Left lung (tissue), 10 donors: Measurements from ENCODE around the gene RPS14. TPM values are rescaled to one million over a fixed set of nuclear protein-coding genes. Genes with fewer than 3 reads are reported as not detected.

Experiments used
- ATAC-seq: fragments of 200-7000 bp; cut with Tn5 transposase; one replicate; pipeline ENCODE4 v1.9.1; 2020; ENCODE audit warnings: moderate library complexity
- DNase-seq, 4 donors: peaks; one replicate each; pipeline ENCODE4 v3.0.0-alpha.2; 2013 to 2020
- H3K27ac ChIP-seq, 2 donors: fragments of 200-600 bp; sonication (generic) in 1 of 2; one replicate each; pipeline versions ENCODE4 v1.5.0 to v1.8.0; 2020 to 2021
- H3K27me3 ChIP-seq, 2 donors: fragments of 200-600 bp; sonication (generic) in 1 of 2; one replicate each; pipeline versions ENCODE4 v1.5.0 to v1.8.0; 2020 to 2021
- H3K36me3 ChIP-seq, 2 donors: fragments of 200-600 bp; sonication (generic) in 1 of 2; one replicate each; pipeline versions ENCODE4 v1.5.0 to v1.8.0; 2020 to 2021
- H3K4me1 ChIP-seq, 2 donors: fragments of 200-600 bp; one replicate each; pipeline ENCODE4 v1.8.0; 2021
- H3K4me3 ChIP-seq, 2 donors: fragments of 200-600 bp; sonication (generic) in 1 of 2; one replicate each; pipeline versions ENCODE4 v1.5.0 to v1.8.0; 2020 to 2021; ENCODE audit warnings: mild to moderate bottlenecking in 1 of 2
- H3K9me3 ChIP-seq, 2 donors: fragments of 200-600 bp; sonication (generic) in 1 of 2; one replicate each; pipeline versions ENCODE4 v1.5.0 to v1.8.0; 2020 to 2021
- CTCF ChIP-seq, 2 donors: fragments of 200-600 bp; sonication (generic) in 1 of 2; IDR thresholded peaks; one replicate each; pipeline versions ENCODE4 v1.5.0 to v1.8.0; 2021; ENCODE audit warnings: antibody characterized with exemption in 2 of 2
- intact Hi-C, 2 donors: fragments of 100-400 bp; cut with DNase I; formaldehyde crosslinking; loops; one replicate each; pipeline versions ENCODE4 v1.11.2 to v1.14.2; 2022
- polyA plus RNA-seq, 6 donors: library from polyadenylated mRNA; unstranded; fragments of 120-200 nt; gene quantifications; one replicate each; pipeline ENCODE4 v1.2.1, GENCODE V29; 2013; ENCODE audit not compliant: insufficient read length in 6 of 6
- total RNA-seq, 2 donors: library from RNA; stranded (reverse); fragmentation: NEBNext Ultra II Directional; extraction: Animal tissue kit (Norgen Biotek cat#: 25700); gene quantifications; one replicate each; pipeline ENCODE4 v1.2.1, GENCODE V29; 2021
- donor health status: DM: no; HTN: yes; CAD: no.
- donor health status: DM: no; HTN: no; CAD: no.

RPS14 gene
- total and polyA plus RNA-seq, 8 donors = 1,428 to 2,778 (median 2,416) TPM

GRCh38 chr5:150448334-150448733 lies 1.2 kb downstream of the RPS14 start:
- ATAC-seq = no peak
- TF ChIP-seq CTCF (IDR thresholded peaks at IDR 0.05) = no peak
- H3K27me3 ChIP-seq = no peaks in the 10 kb centered on the region
- no peaks in the 10 kb centered on the region for H3K9me3 ChIP-seq
- H3K27ac ChIP-seq = peak overlapping the region in 1 of 2 donors; percentile 99
- H3K36me3 ChIP-seq = peaks cover 0 to 47% of the 10 kb centered on the region in 2 donors
- H3K4me3 ChIP-seq = peak overlapping the region; percentile 72 to 81
- H3K4me1 ChIP-seq = peaks cover 14 to 40% of the 10 kb centered on the region in 2 donors
- intact Hi-C loops = no loop called here
- no peak for DNase-seq

DNA sequence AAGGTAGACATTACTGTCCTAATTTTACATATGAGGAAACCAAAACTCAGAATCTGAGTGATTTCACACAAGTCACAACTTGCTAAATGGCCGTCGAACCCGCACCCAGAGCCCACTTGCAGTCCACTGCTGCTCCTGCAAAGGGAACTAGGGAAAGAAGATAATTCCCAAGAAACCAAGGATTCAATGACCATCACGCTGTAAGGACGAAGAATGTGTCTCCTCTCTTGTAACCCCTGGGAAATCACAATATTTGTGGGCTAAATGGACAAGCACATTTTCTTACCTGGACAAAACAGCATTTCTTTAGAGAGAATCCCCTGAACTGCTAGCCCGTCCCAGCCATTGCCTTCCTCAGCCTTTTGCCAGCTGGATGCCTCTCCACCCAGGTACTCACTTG lies 2.4 kb downstream of the RPS14 start:
- no peak overlapping the region for H3K27ac ChIP-seq
- peaks cover 14 to 38% of the 10 kb centered on the region in 2 donors for H3K4me1 ChIP-seq
- DNase-seq = no peak
- peaks cover 0 to 57% of the 10 kb centered on the region in 2 donors for H3K36me3 ChIP-seq
- no peaks in the 10 kb centered on the region for H3K9me3 ChIP-seq
- no peaks in the 10 kb centered on the region for H3K27me3 ChIP-seq
- ATAC-seq = no peak
- TF ChIP-seq CTCF (IDR thresholded peaks at IDR 0.05) = no peak
- intact Hi-C loops = no loop called here
- peak overlapping the region in 1 of 2 donors; percentile 81 for H3K4me3 ChIP-seq

DNA sequence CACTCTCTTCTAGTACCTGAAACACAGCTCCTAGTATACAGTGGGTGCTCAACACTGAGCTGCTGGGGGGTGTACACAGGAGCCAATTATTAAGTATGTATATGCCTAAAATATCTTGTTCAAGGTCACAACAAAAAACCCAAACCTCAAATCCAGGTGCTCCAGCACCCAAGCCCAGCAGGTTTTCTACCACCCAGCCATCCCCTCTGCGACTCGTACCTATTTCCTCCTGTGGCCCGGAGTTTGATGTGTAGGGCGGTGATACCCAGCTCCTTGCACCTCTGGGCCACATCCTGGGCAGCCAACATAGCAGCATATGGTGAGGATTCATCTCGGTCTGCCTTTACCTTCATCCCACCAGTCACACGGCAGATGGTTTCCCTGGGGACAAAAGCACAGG lies 3.0 kb downstream of the RPS14 start:
- Histone ChIP-seq H3K9me3 (no peaks in the 10 kb centered on the region), H3K27me3 (no peaks in the 10 kb centered on the region), H3K36me3 (peaks cover 0 to 63% of the 10 kb centered on the region in 2 donors), H3K4me1 (peaks cover 14 to 38% of the 10 kb centered on the region in 2 donors), H3K4me3 (no peak overlapping the region), H3K27ac (no peak overlapping the region)
- intact Hi-C loops = no loop called here
- no peak for DNase-seq
- TF ChIP-seq CTCF (IDR thresholded peaks at IDR 0.05) = no peak
- no peak for ATAC-seq

GRCh38 chr5:150446088-150446487 lies 3.5 kb downstream of the RPS14 start:
- no peak overlapping the region for H3K27ac ChIP-seq
- intact Hi-C loops = no loop called here
- no peak for TF ChIP-seq CTCF (IDR thresholded peaks at IDR 0.05)

GRCh38 chr5:150444770-150445169 lies 4.8 kb downstream of the RPS14 start:
- H3K36me3 ChIP-seq = peaks cover 0 to 65% of the 10 kb centered on the region in 2 donors
- ATAC-seq = no peak
- intact Hi-C loops = no loop called here

More at GRCh38 chr5:150446088-150446487, 3.5 kb downstream of the RPS14 start:
- no peak for DNase-seq
- ATAC-seq = no peak
- Histone ChIP-seq H3K27me3 (no peaks in the 10 kb centered on the region), H3K4me1 (peaks cover 14 to 38% of the 10 kb centered on the region in 2 donors), H3K4me3 (no peak overlapping the region), H3K9me3 (no peaks in the 10 kb centered on the region), H3K36me3 (peaks cover 0 to 65% of the 10 kb centered on the region in 2 donors)

More at GRCh38 chr5:150444770-150445169, 4.8 kb downstream of the RPS14 start:
- no peak for TF ChIP-seq CTCF (IDR thresholded peaks at IDR 0.05)
- no peaks in the 10 kb centered on the region for H3K9me3 ChIP-seq
- no peak overlapping the region for H3K27ac ChIP-seq
- no peaks in the 10 kb centered on the region for H3K27me3 ChIP-seq
- H3K4me3 ChIP-seq = no peak overlapping the region
- no peak for DNase-seq
- peaks cover 14 to 31% of the 10 kb centered on the region in 2 donors for H3K4me1 ChIP-seq
